ENCODE results near the gene PPP1R37.

GRCh38 chr19:45195764-45196163, 102.8 kb downstream of the PPP1R37 start:
- TF ChIP-seq EZH2phosphoT487 (IDR thresholded peaks at IDR 0.05; ENCODE audit: low read depth, severe bottlenecking, unreplicated experiment) = no peak
- TF ChIP-seq EZH2 (IDR thresholded peaks at IDR 0.05; ENCODE audit: borderline replicate concordance) = no peak
- TF ChIP-seq CTCF (IDR thresholded peaks at IDR 0.05; ENCODE audit: poor library complexity) = no peak
